Sigmoid colon (tissue), 7 donors: ENCODE measurements around the gene HDAC8. TPM values are rescaled to one million over a fixed set of nuclear protein-coding genes. Genes with fewer than 3 reads are reported as not detected.
A peak's percentile ranks its signal among the peaks of the same experiment; 100 is the strongest.

ENCODE experiments used
- DNase-seq: peaks from one replicate; pipeline ENCODE4 v3.0.0-alpha.2; 2019
- H3K27ac ChIP-seq, 4 donors: fragments of 200-600 bp; sonication (generic); one replicate each; pipeline ENCODE4 v1.5.1; 2016 to 2019; ENCODE audit warnings: mild to moderate bottlenecking in 1 of 4
- H3K27me3 ChIP-seq, 3 donors: fragments of 200-600 bp; sonication (generic); one replicate each; pipeline ENCODE4 v1.5.1; 2019; ENCODE audit warnings: mild to moderate bottlenecking in 1 of 3
- H3K36me3 ChIP-seq, 4 donors: fragments of 200-600 bp; sonication (generic); one replicate each; pipeline ENCODE4 v1.5.1; 2016 to 2019
- H3K4me1 ChIP-seq, 4 donors: fragments of 200-600 bp; sonication (generic); one replicate each; pipeline ENCODE4 v1.5.1; 2017 to 2019
- H3K4me3 ChIP-seq, 4 donors: fragments of 200-600 bp; sonication (generic); one replicate each; pipeline ENCODE4 v1.5.1; 2017 to 2019; ENCODE audit warnings: mild to moderate bottlenecking in 2 of 4, moderate library complexity in 1 of 4
- H3K9me3 ChIP-seq, 4 donors: fragments of 200-600 bp in 3 of 4; sonication (generic) in 3 of 4; one replicate each; pipeline versions ENCODE4 v1.5.1 to v1.6.1; 2013 to 2019
- CTCF ChIP-seq, 4 experiments: fragments of 450-650 bp in 3 of 4; fragments of 200-600 bp in 1 of 4; IDR thresholded peaks; one replicate each; pipeline ENCODE4 v1.5.1; 2016 to 2019; ENCODE audit warnings: antibody characterized with exemption in 4 of 4, mild to moderate bottlenecking in 3 of 4, moderate library complexity in 2 of 4
- EP300 ChIP-seq, 4 donors: sonication (generic); formaldehyde crosslinking; IDR thresholded peaks; one replicate each; pipeline ENCODE4 v1.6.1; 2017; ENCODE audit warnings: antibody characterized with exemption in 4 of 4
- POLR2A ChIP-seq, 2 donors: fragments of 450-650 bp; IDR thresholded peaks; one replicate each; pipeline ENCODE4 v1.6.1; 2016; ENCODE audit warnings: antibody characterized with exemption in 2 of 2, mild to moderate bottlenecking in 2 of 2, moderate library complexity in 2 of 2
- POLR2AphosphoS5 ChIP-seq, 4 donors: sonication (generic); formaldehyde crosslinking; IDR thresholded peaks; one replicate each; pipeline ENCODE4 v1.6.1; 2017; ENCODE audit warnings: antibody characterized with exemption in 4 of 4
- WGBS, 2 donors: extraction: QIAGEN DNeasy Blood & Tissue Kit; methylation state at CpG; one replicate each; pipeline ENCODE4 v1.1.7; 2013; 5-methylcytosine and 5-hydroxymethylcytosine counted together
- intact Hi-C: fragments of 100-400 bp; cut with DNase I; formaldehyde crosslinking; loops from one replicate; pipeline ENCODE4 v1.15.1; 2023
- polyA plus RNA-seq, 3 donors: library from polyadenylated mRNA; stranded (reverse); fragments of 200-250 nt; gene quantifications; one replicate each; pipeline ENCODE4 v1.2.3, GENCODE V29; 2013
- total RNA-seq, 4 donors: library from RNA; depleted of rRNA; stranded (reverse); fragments of >200 nt; gene quantifications; one replicate each; pipeline ENCODE4 v1.1.0, GENCODE V29; 2016
- donor health status: healthy with polysubstance abuse.
- donor health status: Bipolar disorder and iron deficiency.
- donor health status: healthy.

Gene HDAC8
- total and polyA plus RNA-seq, 7 donors, result 13.2 to 44.0 (median 30.4) TPM

DNA sequence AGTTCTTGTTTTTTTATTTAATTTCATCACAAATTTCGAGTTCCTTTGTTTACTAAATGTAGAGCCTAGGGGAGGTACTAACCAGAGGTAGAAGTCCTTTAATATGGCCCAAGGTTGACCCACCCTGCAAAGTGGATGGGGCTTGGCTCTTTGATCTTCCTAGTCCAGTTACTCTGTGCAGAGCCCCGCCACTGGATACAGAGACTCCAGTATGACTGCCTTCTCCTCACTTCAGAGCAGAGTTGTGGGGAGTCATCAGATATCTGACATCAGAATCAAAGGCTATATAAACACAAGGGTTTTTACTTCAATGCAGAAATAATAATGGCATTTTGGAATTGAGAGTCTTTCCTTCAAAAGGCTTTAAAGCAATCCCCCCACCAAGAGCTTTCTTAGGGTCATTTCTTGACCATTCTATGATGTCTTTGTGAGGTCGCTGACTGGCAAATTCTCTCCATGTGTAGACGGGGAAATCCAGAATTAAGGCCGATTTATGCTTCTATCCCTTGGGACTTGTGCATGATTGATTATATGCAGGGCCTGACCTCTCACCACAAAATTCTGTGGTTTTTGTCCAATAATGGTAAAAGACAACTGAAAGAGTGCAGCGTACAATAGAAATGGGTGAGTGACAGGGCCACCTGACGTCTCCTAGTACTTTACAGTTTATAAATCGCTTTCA, 178.7 kb downstream of the HDAC8 start:
- Histone ChIP-seq H3K36me3 (no peaks in the 10 kb centered on the region), H3K27ac (peak overlapping the region in 1 of 4 donors; percentile 57), H3K4me1 (peaks cover 0 to 22% (median 10%) of the 10 kb centered on the region in 4 donors), H3K9me3 (no peaks in the 10 kb centered on the region), H3K4me3 (no peak overlapping the region), H3K27me3 (no peaks in the 10 kb centered on the region)
- no peak for TF ChIP-seq POLR2A (IDR thresholded peaks at IDR 0.05)
- no peak for TF ChIP-seq POLR2AphosphoS5 (IDR thresholded peaks at IDR 0.05)
- no peak for TF ChIP-seq EP300 (IDR thresholded peaks at IDR 0.05)
- intact Hi-C loops, result no loop called here
- DNase-seq, result no peak
- WGBS, 2 donors, result 79 to 90% methylated on average over 8 of the region's 8 CpGs

- Histone ChIP-seq H3K36me3 (no peaks in the 10 kb centered on the region), H3K4me3 (no peak overlapping the region), H3K9me3 (no peaks in the 10 kb centered on the region), H3K4me1 (peaks cover 0 to 22% (median 10%) of the 10 kb centered on the region in 4 donors), H3K27me3 (no peaks in the 10 kb centered on the region), H3K27ac (no peak overlapping the region)
- no peak for TF ChIP-seq POLR2AphosphoS5 (IDR thresholded peaks at IDR 0.05)
- TF ChIP-seq CTCF (IDR thresholded peaks at IDR 0.05), result no peak
- TF ChIP-seq EP300 (IDR thresholded peaks at IDR 0.05), result no peak
- TF ChIP-seq POLR2A (IDR thresholded peaks at IDR 0.05), result no peak
- WGBS, 2 donors, result 87 to 93% methylated on average over 11 of the region's 11 CpGs
- intact Hi-C loops, result no loop called here
- DNase-seq, result no peak
These were observed 179.5 kb downstream of the HDAC8 start for GRCh38 chrX:72392816-72393800.

DNA sequence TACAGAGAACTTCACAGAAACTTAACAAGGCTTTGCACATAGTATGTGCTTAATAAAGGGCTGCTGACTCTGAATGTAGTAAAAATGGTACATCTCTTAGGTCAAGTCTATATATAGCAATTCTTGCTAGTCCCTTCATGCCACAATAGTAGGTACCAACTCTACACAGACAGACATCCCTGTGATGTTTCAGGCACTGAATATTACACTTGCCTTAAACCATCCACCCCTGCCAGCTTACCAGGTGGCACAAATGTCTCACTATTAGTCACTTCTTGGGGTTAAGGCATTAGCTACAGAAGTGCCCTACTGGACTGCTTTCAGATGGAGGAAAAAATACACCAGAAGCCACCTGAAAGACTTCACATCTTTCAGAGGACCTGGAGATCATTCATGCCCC, 180.6 kb downstream of the HDAC8 start:
- Histone ChIP-seq H3K9me3 (no peaks in the 10 kb centered on the region), H3K27me3 (no peaks in the 10 kb centered on the region), H3K27ac (no peak overlapping the region), H3K36me3 (no peaks in the 10 kb centered on the region), H3K4me1 (peaks cover 0 to 22% (median 10%) of the 10 kb centered on the region in 4 donors), H3K4me3 (no peak overlapping the region)
- intact Hi-C loops, result no loop called here
- DNase-seq, result no peak
- TF ChIP-seq CTCF (IDR thresholded peaks at IDR 0.05) (no peak), POLR2A (IDR thresholded peaks at IDR 0.05) (no peak), EP300 (IDR thresholded peaks at IDR 0.05) (no peak)

GRCh38 chrX:72387247-72387646, 185.4 kb downstream of the HDAC8 start:
- no peaks in the 10 kb centered on the region for H3K36me3 ChIP-seq
- H3K4me3 ChIP-seq, result no peak overlapping the region
- no peak for TF ChIP-seq POLR2A (IDR thresholded peaks at IDR 0.05)
- TF ChIP-seq CTCF (IDR thresholded peaks at IDR 0.05), result no peak
- TF ChIP-seq POLR2AphosphoS5 (IDR thresholded peaks at IDR 0.05), result no peak
- no peak for TF ChIP-seq EP300 (IDR thresholded peaks at IDR 0.05)
- H3K27ac ChIP-seq, result no peak overlapping the region
- H3K27me3 ChIP-seq, result no peaks in the 10 kb centered on the region
- intact Hi-C loops, result no loop called here
- no peak for DNase-seq
- peaks cover 0 to 8% (median 0%) of the 10 kb centered on the region in 4 donors for H3K4me1 ChIP-seq
- 82 to 89% methylated on average over 3 of the region's 3 CpGs for WGBS, 2 donors
- no peaks in the 10 kb centered on the region for H3K9me3 ChIP-seq

- no peak overlapping the region for H3K4me3 ChIP-seq
- TF ChIP-seq CTCF (IDR thresholded peaks at IDR 0.05) (no peak), POLR2A (IDR thresholded peaks at IDR 0.05) (no peak), POLR2AphosphoS5 (IDR thresholded peaks at IDR 0.05) (no peak), EP300 (IDR thresholded peaks at IDR 0.05) (no peak)
- H3K36me3 ChIP-seq, result no peaks in the 10 kb centered on the region
- WGBS, 2 donors, result 13 to 32% methylated on average over 4 of the region's 4 CpGs
- H3K4me1 ChIP-seq, result peaks cover 0 to 6% (median 0%) of the 10 kb centered on the region in 4 donors
- no peaks in the 10 kb centered on the region for H3K9me3 ChIP-seq
- DNase-seq, result no peak
- H3K27me3 ChIP-seq, result no peaks in the 10 kb centered on the region
- H3K27ac ChIP-seq, result no peak overlapping the region
- intact Hi-C loops, result no loop called here
These were observed 190.4 kb downstream of the HDAC8 start for GRCh38 chrX:72382202-72382595.
